GF-D8 (cell line): ENCODE results near the gene UEVLD.
A peak's percentile ranks its signal among the peaks of the same experiment; 100 is the strongest.
"Not testable (repeated sequence)": the region's sequence is repeated elsewhere in the genome, so short reads cannot be mapped to it uniquely, and the experiment has no call there.

Experiments used
- DNase-seq: peaks from one replicate; lab custom pipeline; 2025; lab: John Stamatoyannopoulos, UW

UEVLD gene

DNA sequence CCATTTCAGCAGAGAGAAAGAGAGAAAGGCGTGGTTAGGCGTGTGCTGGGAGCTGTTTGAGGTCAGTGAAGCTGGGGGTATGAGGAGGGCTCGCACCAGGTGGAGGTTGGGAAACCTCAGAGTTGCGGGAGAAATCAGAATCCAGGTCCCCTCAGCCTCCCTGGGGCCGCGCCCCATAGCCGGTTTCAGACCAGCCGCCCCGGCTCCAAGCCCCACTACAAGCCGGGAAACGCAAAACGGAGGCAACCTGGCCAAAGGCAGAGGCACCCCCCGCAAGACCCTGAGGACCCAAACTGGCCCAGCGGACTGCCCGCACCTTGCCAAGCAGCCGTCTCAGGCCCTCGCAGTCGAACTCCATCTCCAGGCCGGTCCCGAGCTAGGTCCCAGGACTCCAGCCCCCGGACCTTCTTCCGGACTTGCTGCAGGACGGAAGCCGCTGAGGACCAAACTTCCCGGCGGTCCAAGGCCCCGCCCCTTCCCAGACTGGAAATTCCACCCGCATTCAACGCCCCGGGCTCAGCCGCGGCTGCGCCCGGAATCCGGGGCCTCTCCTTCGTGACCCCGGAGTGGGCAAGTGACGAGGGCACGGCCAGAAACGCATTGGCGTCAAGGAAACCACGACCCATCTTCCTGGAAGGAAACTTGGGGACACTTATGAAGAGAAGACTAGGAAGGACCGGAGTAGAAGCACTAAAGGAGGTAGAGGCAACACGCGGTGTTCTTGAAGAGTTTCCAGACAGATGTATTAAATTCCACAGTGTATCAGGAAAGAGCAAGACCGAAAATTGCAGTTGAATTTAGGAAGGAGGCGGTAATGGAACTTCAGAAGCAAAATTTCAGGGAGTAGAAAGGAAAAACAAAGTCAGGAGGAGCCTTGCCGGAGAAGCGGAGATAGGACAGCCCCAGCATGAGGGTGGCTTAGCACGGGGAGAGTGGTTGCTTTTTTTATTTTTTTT lies at the start of gene UEVLD:
TSS of gene UEVLD (minus strand) at position 438 of the 956 bp plus-strand sequence. CDS start at position 358, 80 bp downstream.
- peak; percentile 22 for DNase-seq

DNA sequence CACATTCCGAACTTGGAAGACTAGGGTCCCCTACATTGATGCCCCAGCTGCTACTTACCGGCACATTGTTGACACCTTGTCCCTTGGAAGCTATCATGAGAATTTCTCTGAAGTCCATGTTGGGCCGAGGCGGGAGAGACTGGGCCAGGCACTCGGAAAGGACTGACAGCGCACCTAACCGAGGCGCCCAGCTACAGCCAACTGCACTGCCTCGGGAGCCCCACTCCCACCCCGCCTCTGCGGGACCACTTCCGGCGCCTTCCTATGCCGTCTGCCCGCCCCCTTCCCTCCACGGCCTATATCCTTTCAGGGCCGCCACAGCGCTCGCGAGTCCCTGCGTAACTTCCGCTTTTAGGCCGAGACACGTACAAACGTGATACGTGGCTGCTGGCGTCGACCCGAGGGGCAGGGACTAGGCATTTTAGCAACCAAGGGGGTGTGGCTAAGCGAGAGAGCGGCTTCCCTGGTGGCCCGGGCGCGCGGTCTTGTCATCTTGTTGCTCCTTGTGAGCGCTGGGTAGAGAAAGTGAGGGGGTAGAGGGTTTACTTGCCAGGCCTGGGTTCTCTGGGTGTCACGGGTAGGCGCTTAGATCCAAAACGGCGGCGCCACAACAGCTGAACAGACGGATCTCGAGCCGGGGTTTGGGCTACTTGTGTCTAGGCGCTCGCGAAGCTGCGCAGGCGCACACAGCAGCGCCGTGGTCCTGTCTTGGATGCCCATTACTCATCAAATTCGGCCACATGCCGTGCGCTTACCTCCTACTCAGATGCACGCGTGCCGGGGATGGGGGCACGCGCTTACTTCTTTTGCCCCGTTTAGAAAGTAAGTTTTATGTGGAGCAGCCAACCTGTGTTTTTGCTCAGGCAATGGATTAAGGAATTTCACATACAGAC lies 45.9 kb upstream of the UEVLD start, which contains the start of gene SPTY2D1:
TSS of gene SPTY2D1 (minus strand) at position 203 of the 893 bp plus-strand sequence. CDS start at position 118, 85 bp downstream.
- peak; percentile 84 for DNase-seq

DNA sequence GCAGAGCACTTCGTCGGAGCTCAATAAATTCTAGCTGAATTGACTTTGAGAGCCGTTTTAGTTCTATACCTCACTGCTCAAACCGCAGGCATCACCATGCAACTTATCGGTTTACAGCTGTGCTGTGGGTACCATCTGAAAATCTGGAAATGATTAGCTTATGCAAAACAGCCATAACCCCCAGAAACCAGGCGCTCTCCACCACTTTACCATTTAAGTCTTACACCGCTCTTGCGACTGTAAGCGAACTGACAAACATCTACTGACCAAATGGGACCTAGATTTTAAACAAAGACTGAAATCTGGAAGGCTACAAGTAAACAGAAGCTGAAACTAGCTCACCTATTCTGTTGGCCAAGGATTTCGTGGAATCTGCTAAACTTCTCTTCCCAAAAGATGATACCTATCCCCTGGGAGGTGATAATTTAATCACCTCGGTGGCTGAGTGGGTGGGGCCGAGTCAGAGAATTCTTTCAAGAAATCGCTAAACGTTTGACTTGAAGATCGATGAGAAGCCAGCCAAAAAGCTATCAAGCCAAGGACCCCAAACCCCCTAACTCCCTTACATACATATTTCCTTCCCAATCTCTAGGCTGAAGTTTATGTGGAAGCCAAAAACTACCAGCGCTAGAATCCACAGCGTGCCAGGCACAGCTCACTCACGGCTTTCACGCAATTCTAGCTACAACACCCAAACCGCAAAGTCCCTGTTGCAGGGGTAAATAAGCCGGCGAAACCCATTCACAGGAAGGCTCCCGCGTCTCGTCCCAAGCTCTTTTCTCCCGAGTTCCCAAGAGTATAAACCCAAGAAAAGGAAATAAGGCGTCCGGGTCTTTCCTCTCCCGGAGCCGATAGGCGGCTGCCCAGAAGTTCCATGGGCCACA lies 45.0 kb upstream of the UEVLD start:
- no peak for DNase-seq

DNA sequence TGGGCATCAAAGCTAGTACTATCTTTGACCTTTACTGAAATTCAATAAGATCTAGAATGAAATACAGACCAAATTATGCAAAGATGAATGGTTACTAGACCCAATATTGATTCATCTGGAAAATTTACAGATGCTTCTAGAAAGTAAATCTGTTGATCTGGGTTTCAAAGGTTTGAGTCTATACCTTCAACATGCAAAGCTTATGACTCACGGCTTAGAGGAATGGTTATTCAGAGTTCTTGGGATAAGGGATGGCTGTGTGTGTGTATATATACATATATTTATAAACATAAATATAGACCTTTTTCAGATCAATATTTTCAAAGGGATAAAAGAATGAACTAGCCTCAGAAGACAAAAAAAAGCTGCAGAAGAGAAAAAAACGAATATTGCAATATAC lies 44.3 kb upstream of the UEVLD start:
- DNase-seq: no peak

DNA sequence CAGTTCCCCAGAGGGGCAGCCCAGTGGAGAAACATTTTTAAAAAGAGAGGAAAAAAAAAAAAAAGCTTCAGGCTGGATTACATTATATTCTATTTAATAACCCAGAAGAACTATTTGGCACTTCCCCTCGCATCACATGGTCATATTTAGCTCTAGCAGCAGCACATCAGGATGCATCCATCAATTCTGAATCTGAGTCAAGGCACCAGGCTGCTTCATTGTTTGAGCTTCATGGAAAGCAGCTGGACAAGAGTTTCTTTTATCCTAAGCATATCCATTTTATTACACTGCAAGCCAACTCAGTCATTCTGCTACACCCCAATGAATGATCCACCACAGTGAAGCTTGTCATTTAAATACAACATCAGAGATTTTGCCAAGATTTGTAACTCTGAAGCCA lies 35.6 kb upstream of the UEVLD start:
- no peak for DNase-seq

- DNase-seq: no peak
Measured at GRCh38 chr11:18623707-18624106, 35.2 kb upstream of the UEVLD start.

- no peak for DNase-seq
Measured at GRCh38 chr11:18618342-18619025, 29.9 kb upstream of the UEVLD start.

GRCh38 chr11:18617688-18618341 lies 29.3 kb upstream of the UEVLD start:
- DNase-seq: peak; percentile 19

DNA sequence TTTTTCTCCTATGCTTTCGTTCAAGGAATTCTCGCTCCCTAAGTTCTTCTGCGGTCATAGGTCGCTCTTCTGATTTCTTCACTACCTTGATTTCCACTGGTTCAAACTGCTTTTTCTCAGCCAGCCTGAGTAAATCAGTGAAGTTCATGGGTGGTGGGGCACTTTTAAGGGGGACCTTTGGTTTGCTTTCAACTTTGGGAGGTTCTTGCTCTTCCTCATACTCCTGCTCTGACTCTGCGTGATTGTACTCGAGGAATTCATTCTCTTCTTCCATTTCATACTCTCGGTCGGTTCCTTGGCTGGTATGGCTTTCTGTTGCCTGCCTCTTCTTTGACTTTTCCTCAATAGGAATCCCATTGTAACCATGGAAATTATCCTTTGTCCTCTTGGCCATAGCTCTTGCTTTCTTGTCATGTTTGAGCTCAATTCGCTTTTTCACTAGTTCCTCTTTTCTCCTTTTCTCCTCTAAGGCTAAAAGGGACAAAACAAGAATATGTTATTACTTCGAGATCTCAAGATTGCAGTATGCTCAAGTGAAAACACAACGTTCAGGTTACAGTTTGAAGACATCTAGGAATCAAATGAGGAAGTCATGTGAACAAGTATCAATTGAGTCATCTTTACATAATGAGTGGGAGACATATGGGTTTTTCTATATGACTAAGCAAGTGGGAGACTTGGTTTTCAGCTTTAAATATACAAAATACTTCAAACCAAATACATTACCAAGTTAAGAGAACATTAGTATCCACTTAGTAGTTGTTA lies 27.3 kb upstream of the UEVLD start:
- peak; percentile 32 for DNase-seq

DNA sequence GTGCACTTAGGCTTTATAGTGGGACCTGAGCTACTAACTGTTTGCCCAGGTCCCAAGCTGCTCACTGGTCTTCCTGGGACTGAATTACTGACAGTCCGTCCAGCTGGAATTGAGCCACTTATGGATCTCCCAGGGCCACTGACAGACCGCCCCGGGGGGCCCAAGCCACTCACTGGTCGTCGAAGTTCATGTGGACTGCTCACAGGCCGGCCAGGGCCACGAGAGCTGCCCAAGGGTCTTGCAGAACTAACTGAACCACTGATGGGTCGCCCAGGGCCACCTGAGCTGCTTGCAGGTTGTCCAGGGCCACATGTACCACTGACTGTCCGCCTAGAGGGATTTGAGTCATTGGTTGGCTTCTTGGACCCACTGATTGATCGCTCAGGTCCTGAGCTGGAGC lies 26.1 kb upstream of the UEVLD start:
- no peak for DNase-seq

DNA sequence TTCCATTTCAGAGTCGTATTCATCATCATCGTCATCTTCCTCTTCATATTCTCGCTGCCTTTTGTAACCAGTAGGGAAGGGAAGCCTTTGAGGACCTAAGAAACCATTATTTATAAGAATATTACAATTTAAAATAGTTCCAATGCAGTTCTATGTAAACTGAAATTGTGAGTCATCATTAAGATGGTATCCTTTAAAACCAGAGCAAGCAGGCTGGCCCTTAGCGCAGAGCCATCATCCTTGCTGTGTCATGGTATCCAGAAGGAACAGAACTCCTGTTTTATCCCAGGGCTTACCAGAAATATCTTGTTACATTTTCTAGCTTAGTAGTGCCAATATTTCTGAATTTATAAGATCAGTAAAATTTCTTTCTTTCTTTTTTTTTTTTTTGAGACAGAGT lies 23.9 kb upstream of the UEVLD start:
- no peak for DNase-seq

DNA sequence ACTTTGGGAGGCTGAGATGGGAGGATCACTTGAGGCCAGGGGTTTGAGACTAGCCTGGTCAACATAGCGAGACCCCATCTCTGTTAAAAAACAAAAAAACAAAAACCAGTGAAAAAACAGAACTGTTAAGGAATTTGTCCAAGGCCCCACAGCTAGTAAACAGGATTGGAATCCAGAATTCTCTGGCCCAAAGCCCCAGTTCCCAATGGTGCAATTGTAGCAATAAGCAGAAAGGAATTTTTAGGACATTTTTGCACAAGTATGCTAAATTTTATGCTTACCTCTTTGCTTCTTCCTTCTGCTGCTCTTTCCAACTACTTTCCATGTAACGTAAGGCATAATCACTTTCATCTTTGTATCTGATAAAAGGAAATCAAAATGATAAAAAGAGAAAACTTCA lies 22.7 kb upstream of the UEVLD start:
- DNase-seq: no peak

DNA sequence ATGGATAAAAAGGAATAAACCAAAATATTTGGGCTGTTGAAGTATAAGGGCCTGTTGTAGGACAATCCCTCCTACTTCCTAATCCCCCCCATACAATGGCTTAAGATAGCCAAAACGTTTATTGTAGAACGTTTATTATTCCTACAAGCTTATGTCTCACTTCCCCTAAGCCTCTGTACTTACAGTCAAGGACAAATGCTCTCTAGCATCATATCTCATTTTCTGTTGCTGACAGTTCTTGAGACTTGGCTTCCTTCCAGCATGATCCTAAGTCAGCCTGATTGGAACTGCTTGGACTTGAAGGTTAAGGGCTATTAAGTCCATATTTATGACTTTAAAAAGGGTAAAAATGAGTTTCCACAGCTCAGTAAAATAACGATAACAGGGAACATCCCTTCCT lies 19.8 kb upstream of the UEVLD start:
- no peak for DNase-seq

- no peak for DNase-seq
Measured at GRCh38 chr11:18600915-18601569, 12.5 kb upstream of the UEVLD start.

DNA sequence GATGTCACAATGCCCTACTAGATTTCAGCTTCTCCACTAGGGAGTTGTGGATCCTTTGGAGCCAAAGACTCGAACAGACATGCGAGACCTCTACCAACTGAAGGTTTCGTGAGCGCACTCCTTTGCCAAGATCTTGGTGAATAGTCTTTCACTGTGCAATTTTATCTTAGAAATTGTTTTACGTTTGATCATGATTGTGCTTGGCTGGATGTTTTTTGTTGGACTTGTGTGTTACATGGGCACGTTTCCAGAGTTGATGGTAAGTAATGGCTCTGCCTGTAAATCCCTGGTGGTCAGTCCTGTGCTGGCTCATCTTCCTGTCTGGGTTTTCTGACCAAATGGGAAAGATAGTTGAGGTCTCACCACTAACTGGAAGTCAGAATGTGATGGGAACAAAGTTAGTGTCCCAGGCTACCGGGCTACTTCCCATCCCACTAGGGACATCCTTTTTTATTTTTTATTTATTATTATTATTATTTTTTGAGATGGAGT lies 11.3 kb upstream of the UEVLD start, which contains the start of gene MISFA:
TSS of gene MISFA (plus strand) at position 51 of the 492 bp plus-strand sequence. CDS start at position 191, 140 bp downstream.
- DNase-seq: no peak

- DNase-seq: no peak
Measured at GRCh38 chr11:18594999-18595749, 6.6 kb upstream of the UEVLD start.

DNA sequence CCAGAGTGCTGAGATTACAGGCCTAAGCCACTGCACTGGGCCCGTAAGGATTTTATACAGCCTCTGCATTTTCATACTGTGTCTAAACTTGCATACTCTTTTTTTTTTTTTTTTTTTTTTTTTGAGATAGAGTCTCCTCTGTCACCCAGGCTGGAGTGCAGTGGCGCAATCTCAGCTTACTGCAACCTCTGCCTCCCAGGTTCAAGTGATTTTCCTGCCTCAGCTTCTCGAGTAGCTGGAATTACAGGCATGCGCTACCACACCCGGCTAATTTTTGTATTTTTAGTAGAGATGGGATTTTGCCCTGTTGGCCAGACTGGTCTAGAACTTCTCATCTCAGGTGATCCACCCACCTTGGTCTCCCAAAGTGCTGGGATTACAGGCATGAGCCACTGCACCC lies 5.6 kb upstream of the UEVLD start:
- not testable (repeated sequence) for DNase-seq

DNA sequence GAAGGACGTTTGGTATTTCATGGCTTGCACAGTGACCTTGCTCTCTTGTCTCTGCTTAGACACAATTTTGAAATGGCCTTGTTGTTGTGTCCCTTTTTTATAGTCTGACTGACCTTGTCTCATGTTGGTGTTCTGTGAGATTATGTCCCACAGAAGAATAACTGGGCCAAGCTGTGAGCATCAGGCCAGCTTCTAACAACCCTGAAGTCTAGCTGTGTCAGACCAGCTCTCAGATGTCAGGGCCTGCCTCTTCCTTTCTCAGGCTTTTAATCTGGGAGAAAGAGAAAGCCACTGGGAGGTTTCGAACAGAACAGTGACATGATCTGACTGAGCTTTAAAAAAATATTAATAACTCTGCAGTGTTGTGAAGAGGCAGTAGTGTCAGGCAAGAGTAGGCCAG lies 2.0 kb upstream of the UEVLD start:
- no peak for DNase-seq
